IPS-NIHi7 (cell line): ENCODE data around the gene SYT15.
"Not testable (repeated sequence)": the region's sequence is repeated elsewhere in the genome, so short reads cannot be mapped to it uniquely, and the experiment has no call there.

ENCODE experiments used
- DNase-seq: peaks from one replicate; pipeline ENCODE4 v3.0.0; 2012; ENCODE audit warnings: mixed read lengths; ENCODE audit errors: extremely low spot score

Gene SYT15

GRCh38 chr10:46556515-46557318 lies 22.2 kb upstream of the SYT15 start, which contains the start of gene GPRIN2:
TSS of gene GPRIN2 (minus strand) at chr10:46556658. CDS start at chr10:46550736, 5,922 bp downstream.
- peak; percentile 86 for DNase-seq

DNA sequence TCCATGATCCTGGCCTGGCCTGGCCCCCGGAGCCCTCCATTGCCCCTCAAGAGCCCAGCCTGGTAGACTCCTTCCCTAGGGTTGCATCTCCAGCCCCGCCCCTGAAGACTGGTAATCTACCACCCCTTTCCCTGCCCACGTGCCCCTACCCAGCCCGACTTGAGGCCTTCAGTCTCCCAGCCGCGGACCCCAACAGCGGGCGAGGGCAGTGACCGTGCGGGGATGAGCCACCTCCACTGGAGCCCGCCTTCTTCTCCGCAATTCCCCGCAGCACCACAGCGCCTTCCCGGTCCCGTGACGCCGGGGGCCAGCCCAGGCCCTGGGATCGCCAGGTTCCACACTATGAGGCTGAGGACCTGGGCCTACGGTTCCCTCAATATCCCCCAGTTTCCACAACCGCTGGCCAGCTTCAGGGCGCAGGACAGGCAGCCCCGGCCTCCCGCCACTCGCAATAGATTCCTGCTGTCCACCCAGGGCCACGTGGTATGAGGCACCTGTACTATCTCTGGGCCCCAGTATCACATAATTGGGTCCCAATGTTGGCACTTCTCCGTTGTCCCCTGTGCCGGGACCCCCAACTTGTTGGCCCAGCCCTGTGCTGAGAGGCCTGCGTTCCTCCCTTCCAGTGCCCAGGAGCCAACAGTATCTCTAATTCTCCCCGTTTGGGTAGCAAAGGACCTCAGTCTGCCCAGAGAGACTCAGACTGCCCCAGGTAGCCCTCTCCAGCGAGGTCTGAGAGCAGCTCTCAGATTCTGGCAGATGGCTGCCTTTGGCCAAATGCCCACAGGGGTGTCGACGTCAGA lies 21.4 kb upstream of the SYT15 start:
- DNase-seq, result no peak

DNA sequence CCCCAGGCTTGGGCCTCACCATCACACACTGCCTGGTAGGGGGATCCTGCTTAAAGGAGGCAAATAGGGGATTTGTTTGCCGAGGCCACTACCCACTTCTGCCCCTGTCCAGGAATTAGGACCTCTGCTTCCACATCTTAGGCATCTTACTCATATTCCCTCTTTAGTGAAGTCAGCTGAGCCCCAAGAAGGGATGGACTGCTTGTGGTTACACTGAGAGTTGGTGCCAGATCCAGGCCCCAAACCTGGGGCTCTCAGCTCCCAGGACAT lies 20.9 kb upstream of the SYT15 start:
- no peak for DNase-seq

GRCh38 chr10:46558392-46559185 lies 20.3 kb upstream of the SYT15 start:
- no peak for DNase-seq

DNA sequence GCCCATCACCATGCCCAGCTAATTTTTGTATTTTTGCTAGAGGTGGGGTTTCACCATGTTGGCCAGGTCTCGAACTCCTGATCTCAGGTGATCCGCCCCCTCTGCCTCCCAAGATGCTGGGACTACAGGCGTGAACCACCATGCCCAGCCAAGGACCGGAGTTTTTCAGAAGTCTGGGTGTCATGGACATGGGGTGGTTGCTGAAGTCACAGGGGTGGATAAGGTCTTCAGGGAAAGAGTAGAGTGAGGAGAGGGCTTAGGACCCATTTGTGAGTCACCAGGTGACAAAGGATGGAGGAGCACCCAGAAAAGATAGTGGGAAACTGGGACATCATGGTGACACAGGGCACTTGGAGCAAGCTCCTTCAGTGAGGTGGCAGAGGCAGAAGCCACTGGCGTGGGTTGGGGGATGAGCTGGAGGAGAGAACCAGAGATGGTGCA lies 19.7 kb upstream of the SYT15 start:
- DNase-seq, result no peak

DNA sequence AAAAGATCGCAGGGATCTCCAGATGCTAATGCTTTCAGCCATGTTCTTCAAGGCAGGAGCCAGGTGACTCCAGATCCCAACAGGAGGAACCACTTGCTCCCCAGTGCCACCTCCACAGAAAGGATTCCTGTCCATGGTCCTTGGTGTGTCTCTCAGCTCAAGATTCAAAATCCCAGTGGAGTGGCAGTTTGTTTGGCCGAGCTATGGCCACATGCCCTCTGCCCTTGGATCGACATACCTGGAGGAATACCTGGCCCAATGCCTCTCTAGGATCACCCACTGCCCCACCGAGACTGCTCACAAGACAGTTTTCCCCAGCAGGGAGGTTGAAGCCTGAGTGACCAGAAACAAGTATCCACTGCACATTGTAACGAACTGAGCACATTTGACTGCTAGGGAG lies 18.5 kb upstream of the SYT15 start:
- DNase-seq, result no peak

DNA sequence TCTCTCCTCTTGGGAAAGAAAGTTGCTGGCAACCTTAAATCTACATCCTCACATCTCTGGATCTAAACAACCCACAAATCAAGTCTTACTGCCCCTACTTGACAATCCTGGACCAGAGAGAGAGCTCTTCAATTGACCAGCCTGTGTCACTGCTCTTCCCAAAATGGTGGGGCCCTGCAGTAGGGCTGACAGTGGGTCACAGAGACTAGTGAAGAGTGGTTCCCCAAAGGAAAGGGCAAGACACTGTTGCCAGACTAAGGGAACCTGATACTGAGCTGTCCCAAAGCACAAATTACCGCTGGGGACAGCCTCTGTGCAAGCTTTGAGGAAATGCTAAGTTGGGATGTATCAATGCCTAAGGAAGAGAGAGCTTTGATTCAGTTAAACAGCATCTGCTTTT lies 18.0 kb upstream of the SYT15 start:
- no peak for DNase-seq

DNA sequence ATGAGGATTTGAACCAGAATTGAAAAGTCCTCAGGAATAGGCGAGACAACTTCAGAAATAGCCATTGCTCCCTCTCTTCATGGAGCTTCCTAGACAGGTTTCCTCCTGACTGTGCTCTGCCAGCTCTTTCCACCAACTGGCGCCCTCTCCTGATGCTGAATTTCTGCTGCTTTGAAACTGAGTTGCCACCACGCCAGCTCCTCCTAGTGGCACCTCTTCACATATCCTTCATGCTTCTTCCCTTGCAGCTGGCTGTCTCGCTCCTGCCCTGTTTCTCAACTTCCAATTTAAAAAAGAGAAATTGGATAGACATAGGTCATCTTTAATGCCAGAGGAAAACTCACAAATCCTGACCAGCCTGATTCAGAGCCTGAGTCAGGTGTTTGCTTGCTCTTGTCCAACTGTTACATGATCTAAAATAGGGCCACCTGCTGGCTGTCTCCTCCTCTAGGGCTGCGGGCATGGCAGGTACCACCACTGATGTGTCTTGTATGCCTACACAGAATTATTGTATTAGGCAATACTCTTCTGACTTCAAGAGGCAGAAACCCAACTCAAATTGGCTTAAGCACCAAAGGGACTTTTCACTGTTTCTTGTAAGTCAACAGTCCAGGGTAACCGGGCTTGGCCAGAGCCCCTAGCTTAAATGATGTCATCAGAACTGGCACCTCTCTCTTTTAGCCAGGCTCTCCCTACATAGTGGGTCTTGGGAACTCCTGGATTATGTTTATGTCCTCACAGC lies 13.2 kb upstream of the SYT15 start:
- not testable (repeated sequence) for DNase-seq

DNA sequence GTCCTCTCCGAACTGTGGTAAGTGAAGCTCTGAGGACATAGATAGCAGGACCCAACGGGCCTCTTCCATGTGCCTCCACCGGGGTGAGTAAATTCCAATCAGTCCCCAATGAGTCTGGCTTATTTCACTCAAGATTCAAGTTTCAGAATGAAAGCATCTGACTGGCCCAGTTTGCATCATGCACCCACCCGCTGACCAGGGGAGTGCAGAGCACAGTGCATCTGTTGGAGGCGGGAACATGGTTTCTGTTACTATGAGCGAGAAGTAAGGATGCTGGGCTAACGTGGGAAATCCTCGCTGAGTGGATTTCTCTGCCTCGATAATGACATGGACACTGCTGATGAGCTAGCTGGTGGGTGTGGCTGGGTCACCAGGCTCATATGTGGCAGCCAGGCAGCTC lies 11.8 kb upstream of the SYT15 start:
- not testable (repeated sequence) for DNase-seq

DNA sequence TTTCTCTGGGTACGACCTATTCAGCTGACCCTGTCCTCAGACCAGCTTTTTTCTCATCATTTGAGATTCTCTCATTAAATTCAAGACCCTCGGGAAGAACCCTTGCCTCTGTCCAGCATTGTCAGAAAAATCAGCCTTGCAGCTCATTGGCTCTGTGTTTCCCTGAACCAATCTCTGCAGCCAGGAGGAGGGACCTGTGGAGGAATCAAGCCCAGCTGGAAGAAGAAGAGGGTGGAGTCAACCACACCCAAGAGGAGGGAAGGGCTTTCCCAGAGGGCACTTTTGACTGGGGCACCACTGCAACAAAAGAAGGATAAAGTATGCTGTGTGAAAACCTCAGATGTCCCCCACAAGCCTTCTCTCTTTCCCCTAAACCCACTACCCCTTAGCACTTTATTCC lies 8.3 kb upstream of the SYT15 start:
- DNase-seq, result not testable (repeated sequence)

DNA sequence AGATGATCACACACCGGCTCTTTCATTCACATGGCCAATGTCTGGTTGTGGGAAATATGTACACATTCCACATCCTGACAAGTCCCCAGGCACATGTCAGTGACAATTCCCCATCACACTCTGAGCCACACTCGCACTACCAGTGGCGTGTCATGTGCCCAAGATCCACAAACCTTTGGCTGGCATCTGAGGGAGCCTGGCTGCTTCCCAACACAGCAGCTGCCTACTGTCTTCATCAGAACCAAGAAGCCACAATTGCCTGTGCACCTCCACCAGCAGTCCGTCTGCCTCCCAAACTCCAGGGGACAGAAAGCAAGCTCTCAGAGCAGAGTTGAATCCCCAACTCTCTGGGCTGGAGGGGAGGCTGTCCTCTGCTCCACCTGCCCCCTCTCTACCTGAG lies 6.2 kb upstream of the SYT15 start:
- DNase-seq, result not testable (repeated sequence)

DNA sequence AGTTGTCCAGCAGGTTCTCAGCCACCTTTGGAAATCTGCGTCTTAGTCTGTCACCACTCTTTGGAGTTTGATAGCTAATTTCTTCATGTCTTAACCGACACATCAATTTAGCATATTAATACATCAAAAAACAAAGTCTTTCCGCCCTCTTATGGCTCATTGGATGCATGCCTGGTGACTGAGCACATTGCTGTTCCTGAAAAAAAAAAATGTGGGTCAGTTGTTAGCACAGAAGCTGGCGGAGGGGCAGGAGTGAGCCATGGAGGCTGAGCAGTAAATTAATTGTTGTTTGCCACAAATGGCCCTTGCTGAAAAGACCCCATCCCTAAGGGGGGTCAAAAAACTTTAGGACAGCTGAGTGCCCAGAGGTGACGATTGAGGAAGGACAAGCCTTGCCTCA lies 5.6 kb upstream of the SYT15 start:
- DNase-seq, result not testable (repeated sequence)

- not testable (repeated sequence) for DNase-seq
These were observed 5.0 kb upstream of the SYT15 start for GRCh38 chr10:46573884-46574283.

- DNase-seq, result not testable (repeated sequence)
These were observed 1.1 kb upstream of the SYT15 start for GRCh38 chr10:46577624-46578473.

GRCh38 chr10:46579378-46579777 lies 450 bp downstream of the SYT15 start:
- not testable (repeated sequence) for DNase-seq

DNA sequence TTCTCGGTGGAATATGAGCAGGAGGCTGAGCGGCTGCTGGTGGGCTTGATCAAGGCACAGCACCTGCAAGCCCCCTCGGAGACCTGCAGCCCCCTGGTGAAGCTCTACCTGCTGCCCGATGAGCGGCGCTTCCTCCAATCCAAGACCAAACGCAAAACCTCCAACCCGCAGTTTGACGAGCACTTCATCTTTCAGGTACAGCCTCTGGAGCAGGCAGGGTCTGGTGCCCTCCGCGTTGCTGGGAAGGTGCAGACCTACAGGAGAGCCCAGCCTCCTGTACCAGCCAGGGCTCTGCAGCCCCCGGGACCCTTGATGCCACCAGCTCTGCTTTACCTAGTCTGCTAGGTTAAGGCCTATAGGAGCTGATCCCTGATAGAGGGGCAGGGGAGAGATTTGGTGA lies 3.1 kb downstream of the SYT15 start:
- not testable (repeated sequence) for DNase-seq

GRCh38 chr10:46582568-46582967 lies 3.6 kb downstream of the SYT15 start:
- not testable (repeated sequence) for DNase-seq

DNA sequence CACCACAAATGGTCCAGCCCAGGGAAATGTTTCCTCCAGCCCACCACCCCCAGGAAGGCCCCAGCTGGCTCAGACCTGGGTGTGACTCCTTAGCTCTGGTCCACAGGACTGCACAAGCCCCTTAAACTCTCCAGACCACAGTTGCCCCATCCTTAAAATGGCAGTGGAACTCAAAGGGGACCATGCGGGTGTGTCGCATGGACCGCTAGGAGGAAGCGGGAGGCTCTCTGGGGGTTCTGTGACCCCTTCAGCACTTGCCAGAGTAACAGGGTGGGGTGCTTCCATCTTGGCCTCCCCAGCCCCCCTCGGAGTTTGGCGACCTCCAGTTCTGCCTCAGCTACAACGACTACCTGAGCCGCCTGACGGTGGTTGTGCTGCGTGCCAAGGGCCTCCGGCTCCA lies 5.3 kb downstream of the SYT15 start:
- not testable (repeated sequence) for DNase-seq

GRCh38 chr10:46585246-46585645 lies 6.3 kb downstream of the SYT15 start:
- not testable (repeated sequence) for DNase-seq

GRCh38 chr10:46587546-46587945 lies 8.6 kb downstream of the SYT15 start:
- DNase-seq, result not testable (repeated sequence)
